IPS-NIHi11 (cell line): ENCODE results near the gene IFRD2.
"Not testable (repeated sequence)": the region's sequence is repeated elsewhere in the genome, so short reads cannot be mapped to it uniquely, and the experiment has no call there.

Experiments
- DNase-seq: peaks from one replicate; pipeline ENCODE4 v3.0.0; 2012; ENCODE audit warnings: mixed read lengths, low spot score

Gene IFRD2

DNA sequence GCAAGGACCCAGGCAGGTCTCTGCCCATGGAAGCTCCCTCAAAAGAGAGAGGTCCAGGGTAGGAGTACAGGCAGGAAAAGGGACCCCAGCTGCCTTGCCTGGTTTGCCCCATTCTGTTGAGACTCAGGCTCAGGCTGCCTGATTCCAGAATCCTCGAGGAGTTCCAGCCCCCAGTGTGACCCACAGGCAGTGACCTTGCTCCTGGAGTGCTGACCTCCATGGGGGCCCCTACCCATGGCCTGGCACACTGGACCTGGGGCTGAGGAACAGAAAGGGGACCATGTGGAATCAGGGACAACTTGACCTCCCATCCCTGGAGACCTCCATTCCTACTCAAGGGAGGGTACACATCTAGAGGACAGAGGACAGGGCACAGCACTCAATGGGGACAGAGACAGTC lies 26.7 kb downstream of the IFRD2 start:
- no peak for DNase-seq

DNA sequence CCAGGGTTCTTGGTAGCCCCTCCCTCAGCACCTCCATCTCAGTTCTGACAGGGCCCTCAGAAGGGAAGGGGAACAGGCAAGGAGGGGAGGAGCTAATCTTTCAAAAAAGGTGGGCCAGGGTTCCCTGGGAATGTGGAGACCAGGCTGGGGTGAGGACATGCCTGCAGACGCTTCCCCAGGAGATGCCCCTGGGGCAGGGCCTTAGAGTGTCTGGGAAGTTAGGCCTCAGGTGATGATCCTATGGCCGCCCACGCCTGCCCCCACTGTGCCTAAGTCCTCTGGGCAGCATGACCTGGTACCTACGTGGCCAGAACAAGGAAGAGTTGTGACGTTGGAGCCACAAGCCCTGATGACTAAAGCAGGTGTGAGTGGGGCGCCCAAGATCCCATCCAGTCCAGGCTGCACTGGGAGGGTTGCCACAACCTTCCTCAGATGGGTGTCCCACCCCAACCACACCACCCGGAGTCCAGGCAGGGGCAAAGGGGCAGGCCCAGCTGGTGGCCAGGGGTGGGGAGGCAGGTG lies 27.2 kb downstream of the IFRD2 start:
- no peak for DNase-seq

DNA sequence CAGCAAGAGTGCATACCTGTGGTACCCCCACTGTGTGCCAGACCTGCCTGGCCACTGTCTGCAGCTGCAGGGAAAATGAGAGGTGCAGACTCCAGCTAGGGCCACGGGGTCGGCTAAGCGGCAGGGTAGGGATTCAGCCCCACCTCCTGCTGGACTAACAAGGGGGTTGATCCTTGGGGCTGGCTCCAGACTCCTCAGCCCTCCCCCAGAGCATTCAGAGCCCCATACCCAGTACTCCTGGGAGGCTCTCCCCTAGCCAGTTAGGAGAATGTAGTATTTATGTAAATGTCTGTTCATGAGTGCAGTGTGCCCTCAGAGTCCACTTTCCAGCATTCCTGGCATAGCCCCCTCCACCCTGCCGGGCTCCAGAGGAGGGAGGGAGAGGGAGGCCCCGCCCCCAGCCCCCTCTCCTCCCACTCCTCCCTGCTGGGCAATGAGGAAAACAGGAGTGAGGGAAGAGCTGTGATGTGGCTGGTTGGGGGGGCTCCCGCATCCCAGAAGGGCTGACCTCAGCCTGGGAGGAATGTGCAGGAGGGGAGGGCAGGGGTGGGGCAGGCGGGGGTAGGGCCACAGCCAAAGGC lies 27.8 kb downstream of the IFRD2 start:
- DNase-seq = peak; percentile 89

DNA sequence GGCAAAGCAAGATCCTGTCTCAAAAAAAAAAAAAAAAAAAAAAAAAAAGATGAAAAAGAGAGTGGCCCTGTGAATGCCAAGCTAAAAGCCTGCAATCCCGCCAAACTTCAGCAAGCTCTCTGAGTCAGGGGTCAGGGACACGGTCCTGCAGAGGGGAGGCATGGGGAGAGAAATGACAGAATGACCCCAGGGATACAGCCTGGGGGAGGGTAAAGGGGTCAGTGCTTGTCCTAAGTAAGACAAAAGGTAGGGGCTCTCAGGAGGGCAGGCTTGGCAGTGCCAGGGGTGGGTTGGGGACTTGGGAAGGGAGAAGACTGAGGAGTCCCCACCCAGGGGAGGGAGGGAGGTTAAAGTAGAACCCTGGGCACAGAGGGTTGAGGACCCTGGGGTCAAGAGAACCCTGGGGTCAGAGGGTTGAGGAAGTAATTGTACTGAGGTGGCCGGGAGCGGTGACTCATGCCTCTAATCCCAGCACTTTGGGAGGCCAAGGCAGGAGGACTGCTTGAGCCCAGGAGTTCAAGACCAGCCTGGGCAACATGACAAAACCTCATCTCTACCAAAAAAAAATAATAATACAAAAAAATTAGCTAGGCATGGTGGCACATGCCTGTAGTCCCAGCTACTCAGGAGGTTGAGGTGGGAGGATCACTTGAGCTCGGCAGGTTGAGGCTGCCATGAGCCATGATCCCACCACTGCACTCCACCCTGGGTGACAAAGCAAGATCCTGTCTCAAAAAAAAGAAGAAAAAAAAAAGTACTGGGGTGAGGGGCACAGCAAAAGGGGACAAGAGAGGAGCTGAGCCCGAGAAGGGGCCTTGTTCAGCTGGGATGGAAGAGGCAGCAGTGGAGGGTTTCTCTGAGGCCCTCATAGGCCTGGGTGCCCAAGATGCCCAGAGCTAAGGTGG lies 28.5 kb downstream of the IFRD2 start:
- DNase-seq = no peak

DNA sequence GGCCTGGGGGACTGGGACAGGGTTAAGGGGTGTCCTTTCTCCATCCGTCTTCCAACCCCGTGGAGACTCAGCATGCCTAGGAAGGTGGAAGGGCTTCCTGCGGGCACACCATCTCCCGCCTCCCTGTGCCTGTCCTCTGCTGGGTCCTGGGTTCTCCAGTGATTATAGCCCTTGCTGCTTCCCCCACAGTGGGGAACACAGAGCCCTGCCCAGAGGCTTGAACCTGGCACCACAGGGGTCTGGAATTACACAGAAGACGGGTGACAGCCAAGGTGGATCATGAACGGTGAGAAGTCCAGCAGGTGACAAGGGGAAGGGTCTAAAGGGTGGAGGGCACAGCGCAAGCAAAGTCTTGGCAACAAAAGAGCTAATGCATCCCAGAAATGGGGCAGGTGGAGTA lies 29.5 kb downstream of the IFRD2 start:
- DNase-seq = no peak

DNA sequence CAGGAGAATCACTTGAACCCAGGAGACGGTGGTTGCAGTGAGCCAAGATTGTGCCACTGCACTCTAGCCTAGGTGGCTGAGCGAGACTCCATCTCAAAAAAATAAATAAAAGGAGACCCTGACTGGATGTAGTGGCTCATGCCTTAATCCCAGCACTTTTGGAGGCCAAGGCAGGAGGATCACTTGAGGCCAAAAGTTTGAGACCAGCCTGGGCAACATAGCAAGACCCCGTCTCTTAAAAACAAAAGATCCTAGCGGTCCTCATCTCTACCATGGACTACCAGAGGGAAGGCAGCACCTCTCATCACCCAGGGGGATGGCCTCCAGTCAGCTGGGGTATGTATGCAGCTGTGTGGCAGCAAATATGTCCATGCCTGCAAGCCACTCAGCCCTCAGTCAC lies 30.0 kb downstream of the IFRD2 start:
- DNase-seq = not testable (repeated sequence)

DNA sequence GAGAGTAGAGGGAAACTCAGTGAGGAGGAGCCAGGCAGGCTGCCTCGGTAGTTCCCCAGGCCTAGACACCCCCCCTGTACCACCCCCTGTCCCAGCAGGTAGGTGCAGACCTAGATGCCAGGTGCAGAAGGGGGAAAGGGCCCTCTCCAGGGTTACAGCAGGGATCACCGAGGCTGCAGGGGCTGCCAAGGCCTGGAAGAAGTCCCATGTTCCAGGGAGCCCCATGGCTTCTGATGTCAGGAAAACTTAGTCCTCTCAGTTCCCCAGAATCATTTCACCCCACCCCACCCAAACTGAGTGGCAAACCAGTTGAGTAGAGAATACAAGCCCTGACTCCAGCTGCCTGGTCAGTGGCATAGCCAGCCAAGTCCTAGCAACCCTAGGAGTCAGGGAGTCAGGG lies 30.7 kb downstream of the IFRD2 start:
- DNase-seq = no peak

DNA sequence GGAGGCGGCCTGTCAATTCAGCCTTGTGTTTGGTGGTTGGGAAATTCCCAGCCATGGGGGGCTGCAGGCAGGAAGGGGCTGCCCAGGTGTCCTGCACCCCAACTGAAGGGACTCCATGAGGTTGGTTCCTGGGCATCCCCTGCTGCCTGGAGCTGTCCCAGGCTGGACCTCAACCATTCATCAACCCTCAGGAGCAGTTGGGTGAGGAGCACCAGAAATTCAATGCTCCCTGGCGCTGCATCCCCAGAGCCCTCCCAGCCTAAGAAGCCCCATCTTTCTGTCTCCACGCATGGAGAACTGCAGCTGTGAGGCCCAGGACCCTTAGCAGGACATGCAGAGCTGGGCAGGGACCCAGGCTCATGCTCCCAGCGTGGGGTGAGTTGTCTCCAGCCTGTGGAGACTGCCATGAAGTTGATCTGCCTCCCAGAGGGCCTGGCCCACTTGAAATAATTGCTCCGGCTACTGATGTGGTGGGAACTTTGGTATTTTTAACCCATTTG lies 31.2 kb downstream of the IFRD2 start:
- no peak for DNase-seq

DNA sequence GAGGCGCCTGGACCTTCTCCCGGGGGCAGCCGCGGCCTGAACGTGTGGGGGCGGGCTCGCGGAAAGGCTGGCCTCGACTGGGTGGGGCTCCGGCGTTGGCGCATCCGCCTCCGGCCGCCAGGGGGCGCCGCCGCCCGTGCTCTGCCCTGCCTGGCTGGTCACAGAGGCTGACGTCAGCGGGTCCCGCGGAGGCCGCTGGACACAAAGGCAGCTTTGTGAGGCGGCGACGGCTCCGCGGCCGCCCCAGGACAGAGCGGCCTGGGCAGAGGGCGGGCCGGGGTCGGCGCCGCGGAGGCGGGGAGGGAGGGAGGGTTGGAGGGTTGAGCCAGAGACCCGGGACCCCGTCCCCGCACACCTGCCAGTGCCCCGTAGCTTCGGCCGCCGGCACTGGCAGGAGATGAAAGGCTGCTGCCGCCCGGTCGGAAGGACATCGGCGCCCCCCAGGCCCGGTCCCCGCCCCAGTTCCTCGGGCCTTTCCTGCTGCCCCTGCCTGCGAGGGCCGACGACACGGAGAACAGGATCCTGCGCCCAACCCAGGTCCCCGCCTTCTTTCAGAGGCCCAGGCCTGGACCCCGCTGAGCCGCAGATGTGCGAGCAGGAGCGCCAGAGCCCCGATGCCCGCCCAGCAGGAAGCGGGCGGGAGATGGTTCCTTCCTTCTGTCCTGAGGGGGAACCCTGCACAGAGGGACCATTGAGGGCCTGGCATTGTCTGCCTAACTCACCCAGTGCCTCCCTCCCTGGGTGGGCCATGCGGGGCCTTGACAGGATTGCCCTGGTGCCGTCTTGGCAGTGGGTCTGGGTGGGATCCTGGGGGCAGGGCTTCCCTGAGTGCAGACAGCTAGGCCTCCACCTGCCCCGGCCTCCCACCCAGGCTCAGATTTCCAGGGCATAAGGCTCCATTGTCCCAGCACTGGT lies 31.9 kb downstream of the IFRD2 start:
- DNase-seq = peak; percentile 95

DNA sequence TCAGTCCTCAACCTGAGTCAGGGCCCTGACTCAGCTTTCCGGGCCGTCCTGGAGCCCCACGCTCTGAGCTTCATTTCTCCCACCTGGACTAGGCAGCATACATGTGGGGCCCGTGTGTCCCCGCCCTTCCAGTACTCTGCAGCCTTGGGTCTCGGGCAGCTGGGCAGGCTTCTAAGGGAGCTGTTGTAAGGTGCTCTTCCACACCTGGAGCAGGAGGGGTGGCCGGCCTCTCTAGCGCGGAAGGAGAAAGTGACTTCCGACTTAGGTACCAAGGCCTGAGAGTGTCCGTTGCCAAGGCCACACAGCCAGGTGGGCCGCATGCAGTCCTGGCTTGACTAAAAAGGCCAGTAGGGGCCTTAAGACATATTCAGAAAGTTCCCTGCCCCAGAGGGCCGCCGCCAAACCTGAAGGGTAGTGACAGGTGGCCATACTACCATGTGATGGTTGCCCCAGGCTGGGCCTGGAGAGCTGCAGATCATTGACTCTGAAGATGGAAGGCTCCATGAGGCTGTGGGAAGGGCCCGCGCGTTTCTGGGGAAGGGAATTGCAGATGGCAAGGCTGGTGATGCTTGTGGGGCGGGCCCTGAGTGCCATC lies 32.7 kb downstream of the IFRD2 start:
- DNase-seq = no peak

DNA sequence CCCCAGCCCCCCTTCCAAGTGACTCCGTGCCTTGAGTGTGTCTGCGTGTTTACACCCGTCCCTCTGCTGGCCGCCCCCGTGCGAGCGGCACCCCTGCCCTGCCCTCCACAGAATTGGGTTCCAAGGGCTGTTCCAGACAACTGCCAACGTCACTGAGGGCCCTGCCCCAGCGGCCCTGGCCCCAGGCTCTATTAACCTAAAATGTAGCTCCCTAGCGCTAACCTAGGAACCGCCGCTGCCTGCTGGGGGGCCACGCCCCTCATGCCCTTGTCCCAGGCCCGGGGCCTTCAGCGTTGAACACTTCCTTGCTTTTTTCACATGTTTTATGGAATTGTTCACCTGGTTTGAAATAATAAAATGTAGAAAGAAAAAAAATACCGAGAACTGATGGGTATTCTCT lies 33.2 kb downstream of the IFRD2 start:
- DNase-seq = no peak

DNA sequence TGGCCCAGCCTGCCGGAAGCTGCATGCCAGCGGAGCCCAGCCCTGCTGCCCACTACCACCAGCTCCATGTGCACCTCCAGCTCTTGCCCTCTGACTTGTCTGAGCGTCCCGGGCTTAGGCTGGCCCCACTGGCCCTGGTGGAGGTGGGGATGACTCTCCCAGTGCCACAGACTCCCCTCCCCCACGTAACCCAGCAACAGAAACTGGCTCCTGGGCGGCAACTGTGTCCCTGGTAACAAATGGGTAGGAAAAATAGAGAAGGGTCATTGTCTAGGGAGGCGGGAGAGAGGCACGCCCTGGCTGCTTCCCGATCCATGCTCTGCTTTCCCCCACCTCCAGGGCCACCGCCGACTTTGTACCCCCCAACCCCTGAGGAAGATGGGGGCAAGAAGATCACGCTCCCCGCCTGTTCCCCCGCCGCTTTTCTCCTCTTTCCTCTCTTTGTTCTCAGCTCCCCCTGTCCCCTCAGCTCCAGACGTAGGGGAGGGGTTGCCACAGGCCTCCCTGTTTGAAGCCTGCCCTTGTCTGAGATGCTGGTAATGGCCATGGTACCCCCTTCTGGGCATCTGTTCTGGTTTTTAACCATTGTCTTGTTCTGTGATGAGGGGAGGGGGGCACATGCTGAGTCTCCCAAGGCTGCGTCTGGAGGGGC lies 34.1 kb downstream of the IFRD2 start:
- no peak for DNase-seq

DNA sequence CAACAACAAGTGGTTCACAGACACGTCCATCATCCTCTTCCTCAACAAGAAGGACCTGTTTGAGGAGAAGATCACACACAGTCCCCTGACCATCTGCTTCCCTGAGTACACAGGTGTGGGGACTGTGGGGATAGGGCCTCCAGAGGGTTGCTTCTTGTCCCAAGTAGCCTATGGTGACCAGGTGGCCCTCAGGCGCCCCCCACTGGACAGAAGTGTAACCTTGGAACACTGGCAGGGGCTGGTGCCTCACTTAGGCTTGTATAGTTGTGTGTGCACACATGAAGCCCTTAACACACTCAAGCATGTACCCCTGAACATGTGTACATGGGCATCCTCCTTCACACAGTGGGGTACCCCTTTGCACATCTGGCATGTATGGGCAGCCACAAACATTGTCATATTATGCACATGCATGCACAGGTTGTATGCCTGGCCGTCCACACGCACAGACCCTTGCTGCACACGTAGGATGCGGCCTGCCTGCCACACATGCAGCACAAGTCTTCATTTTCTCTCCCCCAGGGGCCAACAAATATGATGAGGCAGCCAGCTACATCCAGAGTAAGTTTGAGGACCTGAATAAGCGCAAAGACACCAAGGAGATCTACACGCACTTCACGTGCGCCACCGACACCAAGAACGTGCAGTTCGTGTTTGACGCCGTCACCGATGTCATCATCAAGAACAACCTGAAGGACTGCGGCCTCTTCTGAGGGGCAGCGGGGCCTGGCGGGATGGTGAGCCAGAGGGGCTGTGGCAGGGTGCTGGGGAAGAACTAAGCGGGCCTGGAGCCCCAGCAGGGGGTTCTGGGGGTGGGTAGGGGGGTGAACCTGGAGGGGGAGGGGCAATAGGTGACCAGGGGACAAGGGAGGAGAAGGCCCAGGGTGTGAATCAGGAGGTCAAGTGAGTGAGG lies 35.0 kb downstream of the IFRD2 start:
- peak; percentile 62 for DNase-seq

DNA sequence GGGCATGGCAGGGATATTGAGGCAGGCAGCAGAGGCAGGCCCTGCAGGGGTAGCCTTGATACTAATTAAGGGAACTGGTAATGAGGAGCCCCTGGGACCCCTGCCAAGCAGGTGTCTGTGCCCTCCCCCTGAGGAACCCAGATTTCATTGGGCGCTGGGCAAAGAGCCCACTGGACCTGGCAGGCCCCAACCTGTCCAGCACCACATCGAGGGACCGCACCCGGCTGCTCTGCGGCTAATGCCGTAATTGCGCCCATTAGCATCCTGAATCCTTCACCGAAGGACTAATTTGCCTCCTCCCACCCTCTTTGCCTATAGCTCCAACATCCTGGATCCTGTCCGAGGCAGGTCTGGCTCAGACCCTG lies 37.0 kb downstream of the IFRD2 start:
- no peak for DNase-seq

DNA sequence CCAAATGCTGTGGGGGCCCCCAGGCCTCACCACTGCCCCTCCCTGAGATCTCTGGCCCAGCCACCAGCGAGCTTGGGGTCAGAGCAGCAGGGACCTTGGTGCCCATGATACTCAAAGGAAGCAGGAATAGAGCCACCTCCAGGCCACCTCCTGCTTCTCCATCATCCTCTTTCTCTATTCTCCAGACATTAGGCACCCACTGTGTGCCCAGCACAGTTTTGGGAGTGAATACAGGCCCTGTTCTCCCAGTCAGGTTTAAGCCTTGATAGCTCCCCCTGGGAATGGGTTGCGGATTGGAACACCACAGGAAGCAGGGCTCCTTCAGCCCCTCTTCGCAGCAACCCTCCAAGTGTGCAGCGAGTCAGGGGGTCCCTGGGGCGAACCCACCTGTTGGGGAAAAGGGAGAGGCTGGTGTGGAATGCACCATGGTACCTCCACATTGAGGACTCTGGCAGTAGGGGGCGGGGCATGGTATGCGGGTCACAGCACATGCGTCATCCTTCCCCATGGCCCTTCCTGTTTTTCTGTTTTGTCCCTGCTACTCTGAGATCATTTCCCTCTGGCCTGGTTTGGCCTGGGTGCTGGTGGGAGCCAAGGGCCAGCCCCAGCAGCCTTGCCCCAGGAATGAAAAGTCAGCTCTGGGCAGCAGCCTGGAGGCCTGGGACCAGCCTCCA lies 37.5 kb downstream of the IFRD2 start:
- DNase-seq = no peak

DNA sequence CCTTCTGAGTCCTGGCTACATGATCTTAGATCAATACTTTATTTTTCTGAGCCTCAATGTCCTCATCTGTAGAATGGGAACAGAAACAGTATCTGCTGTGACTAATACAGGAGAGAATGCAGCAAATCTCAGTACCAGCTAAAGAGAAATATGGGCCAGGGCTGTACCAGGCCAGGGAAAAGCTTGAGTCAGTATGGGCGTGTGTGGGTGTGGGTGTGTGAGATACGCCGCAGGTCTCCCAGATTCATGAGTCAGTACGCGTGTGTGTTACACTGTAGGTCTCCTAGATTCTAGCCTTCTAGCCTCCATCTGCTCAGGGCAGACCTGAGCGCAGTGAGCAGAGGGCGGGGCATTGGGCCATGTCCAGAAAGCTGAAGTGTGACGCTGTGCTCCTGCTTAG lies 41.0 kb downstream of the IFRD2 start:
- DNase-seq = no peak

DNA sequence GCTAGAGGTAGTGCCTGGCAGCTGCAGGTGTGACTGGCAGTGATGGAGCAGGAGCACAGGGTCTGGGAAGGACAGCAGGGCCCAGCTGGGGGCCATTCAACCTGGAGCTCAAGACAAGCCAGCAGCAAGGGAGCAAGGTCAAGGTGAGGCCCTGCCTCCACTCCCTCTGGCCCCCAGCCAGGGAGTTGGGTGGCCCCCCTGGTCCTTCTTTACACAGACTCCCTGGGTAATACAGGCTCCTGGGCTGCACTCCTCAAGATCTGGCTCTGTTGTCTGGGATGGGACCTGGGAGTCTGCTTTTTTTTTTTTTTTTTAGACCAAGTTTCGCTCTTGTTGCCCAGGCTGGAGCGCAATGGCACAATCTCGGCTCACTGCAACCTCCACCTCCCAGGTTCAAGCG lies 41.7 kb downstream of the IFRD2 start:
- DNase-seq = no peak

DNA sequence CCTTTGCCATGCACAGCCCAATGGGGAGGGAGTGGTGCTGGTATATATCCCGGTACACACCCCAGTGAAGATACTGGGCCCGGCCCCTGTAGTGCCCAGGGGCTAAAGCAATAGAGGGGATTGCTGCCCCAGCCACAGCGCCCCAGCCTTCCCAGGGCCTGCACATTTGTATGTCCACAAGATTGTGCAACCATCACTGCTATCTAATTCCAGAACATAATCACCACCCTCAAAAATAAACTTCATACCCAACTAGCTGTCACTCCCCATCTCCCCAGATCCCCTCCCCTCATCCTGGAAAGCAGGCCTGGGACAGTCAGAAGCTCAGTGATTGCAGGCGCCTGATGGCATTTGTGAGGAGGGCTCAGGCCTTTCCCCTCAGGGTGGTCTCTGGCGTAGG lies 42.8 kb downstream of the IFRD2 start:
- no peak for DNase-seq

DNA sequence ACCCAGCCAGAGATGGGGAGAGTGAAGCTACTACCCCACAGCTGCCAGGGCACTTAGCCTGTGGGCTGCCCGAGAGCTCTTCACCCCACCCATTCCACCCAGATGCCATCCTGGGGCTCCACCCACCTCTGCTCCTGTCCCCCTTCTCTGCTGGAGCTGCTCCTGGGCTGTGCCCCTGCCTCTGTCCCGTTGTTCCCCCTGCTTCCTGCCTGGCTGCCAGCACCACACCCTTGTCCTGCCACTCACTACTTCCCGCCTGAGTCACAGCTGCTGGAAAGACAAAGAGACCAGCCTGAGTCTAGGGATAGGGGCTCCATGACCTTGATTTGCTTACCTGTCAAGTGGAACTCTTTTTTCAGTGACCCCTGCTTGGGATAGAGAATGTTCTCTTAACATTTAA lies 43.8 kb downstream of the IFRD2 start:
- DNase-seq = no peak

DNA sequence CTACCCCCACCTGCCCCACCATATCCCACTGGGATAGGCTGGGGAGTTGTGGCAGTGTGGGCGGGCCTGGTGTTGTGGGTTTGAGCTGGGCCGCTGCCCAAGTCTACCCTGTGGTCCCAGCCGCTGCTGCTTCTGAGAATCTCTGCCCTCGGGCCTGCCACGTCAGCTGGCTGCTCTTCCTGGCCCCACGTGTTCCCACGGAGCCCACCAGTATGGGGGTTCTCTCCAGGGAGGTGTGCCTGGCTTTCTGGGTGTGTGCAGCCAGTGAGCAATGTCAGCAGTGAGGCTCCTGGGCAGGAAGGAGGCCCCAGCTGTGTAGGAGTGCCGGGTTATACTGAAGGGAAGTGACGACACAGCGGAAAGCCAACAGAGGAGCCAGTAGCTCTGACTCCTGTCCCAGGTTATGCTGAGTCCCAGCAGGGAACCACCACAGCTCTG lies 45.7 kb downstream of the IFRD2 start:
- peak; percentile 39 for DNase-seq
